A549 treated with CpdA at 1 μM for 4 hours (cell line): Measurements from ENCODE around the gene SRSF6. TPM values are rescaled to one million over a fixed set of nuclear protein-coding genes. Genes with fewer than 3 reads are reported as not detected.

ENCODE experiments used
- total RNA-seq: library from RNA; stranded (reverse); fragments of 200-300 nt; extraction: Qiagen RNA extraction; gene quantifications from 5 replicates; pipeline ENCODE4 v1.2.3, GENCODE V29; 2022; ENCODE audit warnings: low read depth

The SRSF6 gene
- 103 to 115 TPM (median 109 TPM) in 5 replicates for total RNA-seq

GRCh38 chr20:43457640-43458421 lies at the start of gene SRSF6:
Gene SRSF6, plus strand, starts transcription at chr20:43457896. Its CDS starts 138 bp downstream, at chr20:43458034.

DNA sequence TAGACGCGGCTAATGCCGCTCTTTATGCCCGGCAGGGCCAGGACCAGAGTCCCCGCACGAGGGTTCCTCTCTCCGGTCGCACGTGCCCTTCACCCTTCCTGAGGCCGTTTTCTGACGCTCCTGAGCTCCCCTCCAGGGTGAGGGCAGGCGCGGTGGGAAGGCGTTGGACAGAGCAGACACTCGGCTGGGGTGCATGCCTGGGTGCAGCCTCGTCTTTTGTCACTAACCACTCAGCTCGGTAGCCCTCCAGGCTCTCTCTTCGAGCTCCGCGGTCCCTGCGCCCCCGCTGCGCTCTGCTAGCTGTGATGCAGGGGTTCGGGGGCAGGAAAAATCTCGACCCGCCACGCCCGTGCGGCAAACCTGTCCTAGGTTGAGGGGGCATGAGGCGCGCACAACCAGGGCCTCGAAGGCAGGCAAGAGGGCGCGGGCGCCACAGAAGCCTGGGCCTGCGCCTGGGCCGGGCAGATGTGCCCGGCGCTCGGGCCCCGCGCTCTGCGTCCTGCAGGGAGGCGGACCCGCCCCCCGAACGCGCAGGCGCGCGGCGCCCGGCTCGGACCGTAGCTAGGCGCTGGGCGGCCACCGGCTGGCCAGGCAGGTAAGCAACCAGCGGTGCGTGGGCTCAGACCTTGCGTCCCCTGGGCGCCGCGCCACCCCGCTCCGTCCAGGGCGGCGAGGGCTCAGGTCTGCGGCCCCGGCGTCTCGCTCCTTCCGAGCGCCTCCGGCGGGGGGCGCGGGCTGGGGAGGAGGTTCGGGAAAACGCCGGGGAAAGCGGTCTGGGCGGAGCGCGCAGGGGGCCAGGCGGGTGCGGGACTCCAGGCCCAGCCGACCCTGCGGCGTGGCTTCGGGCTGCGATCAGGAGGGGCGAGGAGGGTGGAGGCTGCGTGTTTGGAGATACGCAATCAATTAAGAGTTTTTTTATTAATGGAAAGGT lies 49.7 kb downstream of the SRSF6 start, which contains the start of gene L3MBTL1:
Gene L3MBTL1, plus strand, starts transcription at position 548 of the 931 bp plus-strand sequence. CDS start 5,807 bp downstream, outside the sequence.

Other genes with a start within 250 kb of the SRSF6 start
- 0.85 to 1.6 TPM (median 1.3 TPM) in 5 replicates for gene L3MBTL1, start 49.8 kb downstream of the SRSF6 start, total RNA-seq
- gene SGK2, start 101.1 kb downstream of the SRSF6 start, total RNA-seq = 5.6 to 6.9 TPM (median 6.3 TPM) in 5 replicates
- gene IFT52, start 133.0 kb downstream of the SRSF6 start, total RNA-seq = 28.0 to 40.1 TPM (median 30.7 TPM) in 5 replicates
- gene MYBL2, start 209.2 kb downstream of the SRSF6 start, total RNA-seq = 72.2 to 81.5 TPM (median 78.1 TPM) in 5 replicates